ENCODE data around the gene ANKS1B.

Gene ANKS1B

DNA sequence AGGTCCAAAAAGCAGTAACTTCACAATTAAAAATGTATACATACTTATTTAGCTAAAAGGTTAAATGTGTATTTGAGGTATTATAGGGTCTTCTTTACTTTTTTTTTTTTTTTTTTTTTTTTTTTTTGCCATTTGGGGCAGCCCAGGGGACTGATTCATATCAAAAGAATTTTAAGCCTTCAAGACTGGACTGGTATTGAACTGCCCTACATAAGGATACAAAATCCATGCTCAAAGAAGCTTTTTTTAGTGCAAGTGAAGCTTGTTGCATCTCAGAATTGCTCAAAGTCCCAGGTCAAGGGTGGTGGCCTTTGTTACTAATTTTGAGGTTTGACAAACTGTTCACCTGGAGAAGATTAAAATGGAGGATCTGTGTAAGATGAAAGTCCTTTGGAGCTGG lies 1215.7 kb downstream of the ANKS1B start (continued):
- TF ChIP-seq, protein P1, sequence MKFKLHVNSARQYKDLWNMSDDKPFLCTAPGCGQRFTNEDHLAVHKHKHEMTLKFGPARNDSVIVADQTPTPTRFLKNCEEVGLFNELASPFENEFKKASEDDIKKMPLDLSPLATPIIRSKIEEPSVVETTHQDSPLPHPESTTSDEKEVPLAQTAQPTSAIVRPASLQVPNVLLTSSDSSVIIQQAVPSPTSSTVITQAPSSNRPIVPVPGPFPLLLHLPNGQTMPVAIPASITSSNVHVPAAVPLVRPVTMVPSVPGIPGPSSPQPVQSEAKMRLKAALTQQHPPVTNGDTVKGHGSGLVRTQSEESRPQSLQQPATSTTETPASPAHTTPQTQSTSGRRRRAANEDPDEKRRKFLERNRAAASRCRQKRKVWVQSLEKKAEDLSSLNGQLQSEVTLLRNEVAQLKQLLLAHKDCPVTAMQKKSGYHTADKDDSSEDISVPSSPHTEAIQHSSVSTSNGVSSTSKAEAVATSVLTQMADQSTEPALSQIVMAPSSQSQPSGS (tag by site-specific recombination; IDR thresholded peaks at IDR 0.05; ENCODE audit: low read depth): no peak
- TF ChIP-seq ZNF311 (tag by site-specific recombination; IDR thresholded peaks at IDR 0.05; ENCODE audit: borderline replicate concordance): no peak
- TF ChIP-seq ZNF488 (tag by site-specific recombination; IDR thresholded peaks at IDR 0.05): no peak
- no peak for TF ChIP-seq ZNF624 (tag by site-specific recombination; IDR thresholded peaks at IDR 0.05)
- no peak for TF ChIP-seq ZNF23 (tag by site-specific recombination; IDR thresholded peaks at IDR 0.05; ENCODE audit: borderline replicate concordance)

- Histone ChIP-seq H3K9me3 (ENCODE audit: control insufficient read depth, insufficient read depth, low read depth, low read length) (no peaks in the 10 kb centered on the region), H3K4me3 (ENCODE audit: low read depth, low read length) (no peak overlapping the region), H3K27ac (ENCODE audit: extremely low read depth, low read depth, low read length) (no peak overlapping the region), H3K36me3 (ENCODE audit: control insufficient read depth in 2 of 2, insufficient read depth in 1 of 2, low read length in 2 of 2) (no peaks in the 10 kb centered on the region), H3K4me1 (ENCODE audit: control insufficient read depth, insufficient read depth, low read length) (peaks cover 14% of the 10 kb centered on the region; the same call in 1 of the 2 replicates)
- no peak for TF ChIP-seq ZNF132 (tag by site-specific recombination; IDR thresholded peaks at IDR 0.05; ENCODE audit: borderline replicate concordance)
- no peak for TF ChIP-seq ZSCAN23 (tag by site-specific recombination; IDR thresholded peaks at IDR 0.05)
- TF ChIP-seq PRDM1 (tag by site-specific recombination; IDR thresholded peaks at IDR 0.05): no peak
- no peak for TF ChIP-seq ZNF747 (tag by site-specific recombination; IDR thresholded peaks at IDR 0.05)
- no peak for TF ChIP-seq ZNF274 (IDR thresholded peaks at IDR 0.05; ENCODE audit: low read length)
- TF ChIP-seq ZNF274 (tag by site-specific recombination; IDR thresholded peaks at IDR 0.05; ENCODE audit: borderline replicate concordance): no peak
- no peak for TF ChIP-seq PRDM10 (tag by site-specific recombination; IDR thresholded peaks at IDR 0.05)
- no peak for TF ChIP-seq ZBTB1 (tag by site-specific recombination; IDR thresholded peaks at IDR 0.05)
- TF ChIP-seq PRDM2 (tag by site-specific recombination; IDR thresholded peaks at IDR 0.05; ENCODE audit: borderline replicate concordance): no peak
- TF ChIP-seq ZNF792 (tag by site-specific recombination; IDR thresholded peaks at IDR 0.05): no peak
- TF ChIP-seq ZNF530 (tag by site-specific recombination; IDR thresholded peaks at IDR 0.05; ENCODE audit: low read depth): no peak
- no peak for TF ChIP-seq ZNF549 (tag by site-specific recombination; IDR thresholded peaks at IDR 0.05)
- no peak for TF ChIP-seq ZNF239 (tag by site-specific recombination; IDR thresholded peaks at IDR 0.05)
- no peak for TF ChIP-seq HOXC10 (CRISPR knock-in tag; IDR thresholded peaks at IDR 0.05)
- POLR2A ChIA-PET: no interaction called here
- CTCF ChIA-PET: interaction anchor here (0.8 to 1.1 kb wide), 2 partner anchors 14 to 32 kb away, joined by 3 read pairs; no protein-coding TSS in a partner anchor
These were observed 1217.5 kb downstream of the ANKS1B start for GRCh38 chr12:98767248-98767647.

All from HEK293 (cell line).